AG10803 (cell line): ENCODE results near the gene DEFB121.
"Not testable (repeated sequence)": the region's sequence is repeated elsewhere in the genome, so short reads cannot be mapped to it uniquely, and the experiment has no call there.

Experiments used
- DNase-seq: peaks from one replicate; pipeline ENCODE4 v3.0.0; 2010; ENCODE audit warnings: low read depth
- H3K4me3 ChIP-seq: 2 replicates; pipeline ENCODE4 v1.5.1; 2011; ENCODE audit warnings: mild to moderate bottlenecking, low read length, control low read depth
- CTCF ChIP-seq: conservative IDR thresholded peaks from 2 replicates; pipeline ENCODE4 v1.5.1; 2011; ENCODE audit warnings: mild to moderate bottlenecking, low read length, control low read depth, inconsistent platforms

Gene DEFB121

GRCh38 chr20:31430568-31431115 lies 24.6 kb upstream of the DEFB121 start:
- no peak for DNase-seq
- H3K4me3 ChIP-seq: no peak overlapping the region
- no peak for TF ChIP-seq CTCF

- DNase-seq, H3K4me3 ChIP-seq: not testable (repeated sequence)
Observed at GRCh38 chr20:31427576-31427975, 21.6 kb upstream of the DEFB121 start.

GRCh38 chr20:31426891-31427551 lies 21.0 kb upstream of the DEFB121 start:
- H3K4me3 ChIP-seq: not testable (repeated sequence)

GRCh38 chr20:31425797-31426196 lies 19.8 kb upstream of the DEFB121 start:
- no peak for DNase-seq
- no peak overlapping the region for H3K4me3 ChIP-seq
- no peak for TF ChIP-seq CTCF

More at GRCh38 chr20:31426891-31427551, 21.0 kb upstream of the DEFB121 start:
- not testable (repeated sequence) for DNase-seq

GRCh38 chr20:31418307-31418706 lies 12.3 kb upstream of the DEFB121 start:
- no peak overlapping the region for H3K4me3 ChIP-seq
- no peak for TF ChIP-seq CTCF
- DNase-seq: no peak

- no peak for DNase-seq
- H3K4me3 ChIP-seq: no peak overlapping the region
Observed at GRCh38 chr20:31415653-31416052, 9.6 kb upstream of the DEFB121 start.

GRCh38 chr20:31414381-31414780 lies 8.4 kb upstream of the DEFB121 start:
- DNase-seq: no peak
- no peak for TF ChIP-seq CTCF
- no peak overlapping the region for H3K4me3 ChIP-seq

More at GRCh38 chr20:31415653-31416052, 9.6 kb upstream of the DEFB121 start:
- TF ChIP-seq CTCF: no peak

GRCh38 chr20:31410011-31410410 lies 4.0 kb upstream of the DEFB121 start:
- no peak overlapping the region for H3K4me3 ChIP-seq
- TF ChIP-seq CTCF: no peak

More at GRCh38 chr20:31410011-31410410, 4.0 kb upstream of the DEFB121 start:
- no peak for DNase-seq
